Measurements from ENCODE around the gene S100A9. TPM values are rescaled to one million over a fixed set of nuclear protein-coding genes. Genes with fewer than 3 reads are reported as not detected.

Gene S100A9
- total RNA-seq, 1 experiment from 2014 or later, result 559 TPM

DNA sequence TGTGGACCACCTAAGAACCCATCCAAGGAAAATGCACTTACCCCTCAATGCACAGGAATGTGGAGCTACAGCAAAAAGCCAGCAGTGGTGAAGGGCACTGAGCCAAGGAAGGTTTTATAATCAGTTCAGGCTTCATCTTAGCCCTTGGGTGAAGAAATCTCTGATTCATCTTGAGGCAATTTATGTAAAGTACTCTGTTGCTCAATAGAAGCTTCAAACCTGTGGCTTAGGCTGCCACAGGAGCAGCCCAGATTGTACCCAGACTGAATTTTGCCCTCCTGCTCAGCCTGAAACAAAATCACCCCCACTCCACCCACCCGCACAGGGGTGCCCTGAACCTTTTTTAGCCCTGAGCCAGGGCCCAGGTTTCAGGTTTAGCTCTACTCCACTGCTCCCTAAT is 17.9 kb downstream of the S100A9 start, which contains the start of gene S100A12:
Gene S100A12, minus strand, starts transcription at position 111 of the 400 bp plus-strand sequence. CDS start 1,029 bp downstream, outside the sequence.
- Histone ChIP-seq H3K9ac (ENCODE audit: low read length) (no peak within 1 kb of the TSS), H3K27ac (ENCODE audit: low read length) (peak within 1 kb of the TSS; percentile 46), H3F3A (ENCODE audit: low read length, unreplicated experiment) (no peaks in the 10 kb centered on the region), H2AFZ (ENCODE audit: low read length) (no peak within 1 kb of the TSS), H4K20me1 (ENCODE audit: low read length) (no peaks in the 10 kb centered on the region), H3K27me3 (ENCODE audit: low read length) (peaks cover 8% of the 10 kb centered on the region; the same call in 1 of the 2 replicates), H3K4me2 (ENCODE audit: low read length) (peak within 1 kb of the TSS; percentile 65), H3K36me3 (ENCODE audit: low read depth, low read length) (no peaks in the 10 kb centered on the region), H3K79me2 (ENCODE audit: low read length) (no peaks in the 10 kb centered on the region), H3K4me1 (ENCODE audit: insufficient read depth, low read length) (peaks cover 30% of the 10 kb centered on the region), H3K4me3 (ENCODE audit: low read length) (peak within 1 kb of the TSS; percentile 12; the same call in 1 of the 2 replicates), H3K9me2 (replicated peaks; ENCODE audit: low read length) (no peaks in the 10 kb centered on the region), H3K9me3 (ENCODE audit: low read length) (no peaks in the 10 kb centered on the region)
- DNase-seq (peak; percentile 98), ATAC-seq (peak; percentile 31; the same call in 1 of the 2 replicates)
- intact Hi-C loops (cut with micrococcal nuclease), result no loop called here
- ChIA-PET CTCF (no interaction called here), POLR2A (ENCODE audit: unreplicated experiment) (no interaction called here)
- BruUV-seq (replicated peaks), result no TSS peak
- TF ChIP-seq, protein P1, sequence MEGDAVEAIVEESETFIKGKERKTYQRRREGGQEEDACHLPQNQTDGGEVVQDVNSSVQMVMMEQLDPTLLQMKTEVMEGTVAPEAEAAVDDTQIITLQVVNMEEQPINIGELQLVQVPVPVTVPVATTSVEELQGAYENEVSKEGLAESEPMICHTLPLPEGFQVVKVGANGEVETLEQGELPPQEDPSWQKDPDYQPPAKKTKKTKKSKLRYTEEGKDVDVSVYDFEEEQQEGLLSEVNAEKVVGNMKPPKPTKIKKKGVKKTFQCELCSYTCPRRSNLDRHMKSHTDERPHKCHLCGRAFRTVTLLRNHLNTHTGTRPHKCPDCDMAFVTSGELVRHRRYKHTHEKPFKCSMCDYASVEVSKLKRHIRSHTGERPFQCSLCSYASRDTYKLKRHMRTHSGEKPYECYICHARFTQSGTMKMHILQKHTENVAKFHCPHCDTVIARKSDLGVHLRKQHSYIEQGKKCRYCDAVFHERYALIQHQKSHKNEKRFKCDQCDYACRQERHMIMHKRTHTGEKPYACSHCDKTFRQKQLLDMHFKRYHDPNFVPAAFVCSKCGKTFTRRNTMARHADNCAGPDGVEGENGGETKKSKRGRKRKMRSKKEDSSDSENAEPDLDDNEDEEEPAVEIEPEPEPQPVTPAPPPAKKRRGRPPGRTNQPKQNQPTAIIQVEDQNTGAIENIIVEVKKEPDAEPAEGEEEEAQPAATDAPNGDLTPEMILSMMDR (conservative IDR thresholded peaks at IDR 0.05; ENCODE audit: low read depth, low read length), result no peak
- no peak for TF ChIP-seq EZH2phosphoT487 (IDR thresholded peaks at IDR 0.05; ENCODE audit: borderline replicate concordance, low read length)
- no peak for TF ChIP-seq EZH2 (IDR thresholded peaks at IDR 0.05; ENCODE audit: low read length, unreplicated experiment)

DNA sequence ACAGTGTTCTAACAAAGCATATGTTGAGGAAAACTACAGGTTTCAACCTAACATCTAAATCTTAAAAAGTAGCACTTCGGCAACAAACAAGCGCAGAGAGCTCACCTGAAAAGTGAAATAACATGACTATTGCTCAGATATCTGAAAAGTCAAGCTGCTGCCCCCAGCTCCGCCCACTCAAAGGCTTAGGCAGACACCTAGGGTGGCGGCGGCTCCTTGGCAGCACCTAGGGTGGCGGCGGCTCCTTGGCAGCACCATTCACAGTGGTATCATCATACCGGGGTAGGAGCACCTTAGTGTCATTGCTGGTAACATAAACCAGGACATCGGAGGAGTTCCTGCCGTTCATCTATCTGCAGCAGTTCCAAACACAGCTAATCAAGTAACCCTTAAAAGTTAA is 21.9 kb downstream of the S100A9 start:
- H3K9me3 ChIP-seq (ENCODE audit: low read length), result peaks cover 11% of the 10 kb centered on the region; the same call in 1 of the 2 replicates
- H2AFZ ChIP-seq (ENCODE audit: low read length), result no peak overlapping the region
- H3K27me3 ChIP-seq (ENCODE audit: low read length), result peaks cover 16% of the 10 kb centered on the region; the same call in 1 of the 2 replicates
- no peak overlapping the region for H3K27ac ChIP-seq (ENCODE audit: low read length)
- BruUV-seq (replicated peaks), result no TSS peak
- H3K36me3 ChIP-seq (ENCODE audit: low read depth, low read length), result no peaks in the 10 kb centered on the region
- no peaks in the 10 kb centered on the region for H3F3A ChIP-seq (ENCODE audit: low read length, unreplicated experiment)
- H4K20me1 ChIP-seq (ENCODE audit: low read length), result no peaks in the 10 kb centered on the region
- no peak for TF ChIP-seq EZH2phosphoT487 (IDR thresholded peaks at IDR 0.05; ENCODE audit: borderline replicate concordance, low read length)
- no peak for TF ChIP-seq EZH2 (IDR thresholded peaks at IDR 0.05; ENCODE audit: low read length, unreplicated experiment)
- TF ChIP-seq, protein P1 (conservative IDR thresholded peaks at IDR 0.05; ENCODE audit: low read depth, low read length), result no peak
- no peaks in the 10 kb centered on the region for H3K79me2 ChIP-seq (ENCODE audit: low read length)
- no peak overlapping the region for H3K4me2 ChIP-seq (ENCODE audit: low read length)
- ChIA-PET CTCF (no interaction called here), POLR2A (ENCODE audit: unreplicated experiment) (no interaction called here)
- H3K4me3 ChIP-seq (ENCODE audit: low read length), result no peak overlapping the region
- H3K9ac ChIP-seq (ENCODE audit: low read length), result no peak overlapping the region
- intact Hi-C loops (cut with micrococcal nuclease), result no loop called here
- DNase-seq (no peak), ATAC-seq (no peak)
- H3K9me2 ChIP-seq (replicated peaks; ENCODE audit: low read length), result no peaks in the 10 kb centered on the region
- H3K4me1 ChIP-seq (ENCODE audit: insufficient read depth, low read length), result peaks cover 15% of the 10 kb centered on the region

DNA sequence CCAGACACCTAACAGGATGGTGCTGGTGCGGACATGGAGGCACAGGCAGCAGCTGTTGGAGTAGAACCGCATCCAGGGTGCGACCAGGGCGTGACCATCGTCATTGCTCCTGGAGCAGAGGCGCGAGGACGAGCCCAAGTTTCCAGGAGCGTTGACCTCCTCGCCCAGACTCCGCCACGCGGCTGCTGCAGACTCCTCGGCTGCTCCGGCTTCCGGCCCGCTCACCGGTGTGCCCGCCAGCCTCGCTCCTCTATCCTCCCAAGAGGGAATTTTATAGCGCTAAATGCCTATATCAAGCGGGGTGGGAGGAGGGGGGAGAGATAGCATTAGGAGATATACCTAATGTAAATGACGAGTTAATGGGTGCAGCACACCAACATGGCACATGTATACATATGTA is 23.1 kb downstream of the S100A9 start:
- H3K79me2 ChIP-seq (ENCODE audit: low read length), result no peaks in the 10 kb centered on the region
- H4K20me1 ChIP-seq (ENCODE audit: low read length), result no peaks in the 10 kb centered on the region
- DNase-seq (no peak), ATAC-seq (no peak)
- no peaks in the 10 kb centered on the region for H3K9me2 ChIP-seq (replicated peaks; ENCODE audit: low read length)
- ChIA-PET POLR2A (ENCODE audit: unreplicated experiment) (no interaction called here), CTCF (no interaction called here)
- H3F3A ChIP-seq (ENCODE audit: low read length, unreplicated experiment), result no peaks in the 10 kb centered on the region
- H2AFZ ChIP-seq (ENCODE audit: low read length), result no peak overlapping the region
- peaks cover 9% of the 10 kb centered on the region for H3K4me1 ChIP-seq (ENCODE audit: insufficient read depth, low read length)
- TF ChIP-seq, protein P1 (conservative IDR thresholded peaks at IDR 0.05; ENCODE audit: low read depth, low read length), result no peak
- TF ChIP-seq EZH2 (IDR thresholded peaks at IDR 0.05; ENCODE audit: low read length, unreplicated experiment), result no peak
- no peak for TF ChIP-seq EZH2phosphoT487 (IDR thresholded peaks at IDR 0.05; ENCODE audit: borderline replicate concordance, low read length)
- no peak overlapping the region for H3K4me2 ChIP-seq (ENCODE audit: low read length)
- BruUV-seq (replicated peaks), result no TSS peak
- H3K27me3 ChIP-seq (ENCODE audit: low read length), result peaks cover 16% of the 10 kb centered on the region; the same call in 1 of the 2 replicates
- no peaks in the 10 kb centered on the region for H3K36me3 ChIP-seq (ENCODE audit: low read depth, low read length)
- intact Hi-C loops (cut with micrococcal nuclease), result no loop called here
- peaks cover 11% of the 10 kb centered on the region; the same call in 1 of the 2 replicates for H3K9me3 ChIP-seq (ENCODE audit: low read length)
- H3K4me3 ChIP-seq (ENCODE audit: low read length), result no peak overlapping the region
- no peak overlapping the region for H3K9ac ChIP-seq (ENCODE audit: low read length)
- H3K27ac ChIP-seq (ENCODE audit: low read length), result no peak overlapping the region
